ENCODE data around the gene ASPSCR1.

DNA sequence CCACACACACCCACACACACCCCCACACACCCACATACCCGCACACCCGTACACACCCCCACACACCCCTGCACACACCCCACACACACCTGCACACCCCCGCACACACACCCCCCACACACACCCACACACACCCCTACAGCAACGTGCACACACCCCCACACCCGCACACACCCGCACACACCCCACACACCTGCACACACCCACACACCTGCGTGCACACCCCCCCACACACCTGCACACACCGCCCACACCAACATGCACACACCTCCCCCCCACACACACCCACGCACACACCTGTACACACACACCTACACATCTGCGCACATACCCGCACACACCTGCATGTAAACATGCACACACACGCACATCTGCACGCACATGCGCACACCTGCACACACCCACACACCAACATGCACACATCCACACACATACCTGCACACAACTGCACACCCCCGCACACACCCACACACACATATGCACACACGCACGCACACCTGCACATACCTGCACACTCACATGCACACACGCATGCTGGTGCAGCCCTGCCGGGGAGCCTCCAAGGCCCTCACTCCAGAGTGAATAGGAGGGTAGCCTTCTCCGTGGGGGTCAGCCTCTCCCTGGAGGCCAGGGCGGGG, 7.5 kb downstream of the ASPSCR1 start:
- TF ChIP-seq CTCF (conservative IDR thresholded peaks at IDR 0.05) (no peak), EZH2 (IDR thresholded peaks at IDR 0.05; ENCODE audit: low read depth) (no peak)
